ENCODE data around the gene HS6ST2. TPM values are rescaled to one million over a fixed set of nuclear protein-coding genes. Genes with fewer than 3 reads are reported as not detected.

Gene HS6ST2
- total RNA-seq, 4 donors from 2014 or later: 0.21 to 0.30 (median 0.24) TPM; not detected in 1

- no peak for DNase-seq (ENCODE audit: low spot score in 2 of 2)
- Histone ChIP-seq H3K27ac (no peak overlapping the region), H3K9me3 (no peaks in the 10 kb centered on the region), H3K27me3 (no peaks in the 10 kb centered on the region), H3K36me3 (no peaks in the 10 kb centered on the region), H3K4me1 (no peaks in the 10 kb centered on the region), H3K4me3 (no peak overlapping the region)
- WGBS: 56% methylated on average over 5 of the region's 5 CpGs
- TF ChIP-seq POLR2AphosphoS5 (IDR thresholded peaks at IDR 0.05) (no peak), EP300 (IDR thresholded peaks at IDR 0.05) (no peak), POLR2A (IDR thresholded peaks at IDR 0.05) (no peak)
- TF ChIP-seq, protein P1, sequence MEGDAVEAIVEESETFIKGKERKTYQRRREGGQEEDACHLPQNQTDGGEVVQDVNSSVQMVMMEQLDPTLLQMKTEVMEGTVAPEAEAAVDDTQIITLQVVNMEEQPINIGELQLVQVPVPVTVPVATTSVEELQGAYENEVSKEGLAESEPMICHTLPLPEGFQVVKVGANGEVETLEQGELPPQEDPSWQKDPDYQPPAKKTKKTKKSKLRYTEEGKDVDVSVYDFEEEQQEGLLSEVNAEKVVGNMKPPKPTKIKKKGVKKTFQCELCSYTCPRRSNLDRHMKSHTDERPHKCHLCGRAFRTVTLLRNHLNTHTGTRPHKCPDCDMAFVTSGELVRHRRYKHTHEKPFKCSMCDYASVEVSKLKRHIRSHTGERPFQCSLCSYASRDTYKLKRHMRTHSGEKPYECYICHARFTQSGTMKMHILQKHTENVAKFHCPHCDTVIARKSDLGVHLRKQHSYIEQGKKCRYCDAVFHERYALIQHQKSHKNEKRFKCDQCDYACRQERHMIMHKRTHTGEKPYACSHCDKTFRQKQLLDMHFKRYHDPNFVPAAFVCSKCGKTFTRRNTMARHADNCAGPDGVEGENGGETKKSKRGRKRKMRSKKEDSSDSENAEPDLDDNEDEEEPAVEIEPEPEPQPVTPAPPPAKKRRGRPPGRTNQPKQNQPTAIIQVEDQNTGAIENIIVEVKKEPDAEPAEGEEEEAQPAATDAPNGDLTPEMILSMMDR (IDR thresholded peaks at IDR 0.05): no peak
Measured at GRCh38 chrX:132837967-132838366, 120.5 kb downstream of the HS6ST2 start.

- H3K36me3 ChIP-seq: no peaks in the 10 kb centered on the region
- H3K4me1 ChIP-seq: no peaks in the 10 kb centered on the region
- TF ChIP-seq EP300 (IDR thresholded peaks at IDR 0.05) (no peak), POLR2AphosphoS5 (IDR thresholded peaks at IDR 0.05) (no peak), POLR2A (IDR thresholded peaks at IDR 0.05) (no peak)
- TF ChIP-seq, protein P1 (IDR thresholded peaks at IDR 0.05): no peak
- no peaks in the 10 kb centered on the region for H3K27me3 ChIP-seq
- H3K27ac ChIP-seq: no peak overlapping the region
- WGBS: 58% methylated on average over 3 of the region's 3 CpGs
- H3K4me3 ChIP-seq: no peak overlapping the region
- no peak for DNase-seq (ENCODE audit: low spot score in 2 of 2)
- no peaks in the 10 kb centered on the region for H3K9me3 ChIP-seq
Measured at GRCh38 chrX:132837126-132837525, 121.3 kb downstream of the HS6ST2 start.

DNA sequence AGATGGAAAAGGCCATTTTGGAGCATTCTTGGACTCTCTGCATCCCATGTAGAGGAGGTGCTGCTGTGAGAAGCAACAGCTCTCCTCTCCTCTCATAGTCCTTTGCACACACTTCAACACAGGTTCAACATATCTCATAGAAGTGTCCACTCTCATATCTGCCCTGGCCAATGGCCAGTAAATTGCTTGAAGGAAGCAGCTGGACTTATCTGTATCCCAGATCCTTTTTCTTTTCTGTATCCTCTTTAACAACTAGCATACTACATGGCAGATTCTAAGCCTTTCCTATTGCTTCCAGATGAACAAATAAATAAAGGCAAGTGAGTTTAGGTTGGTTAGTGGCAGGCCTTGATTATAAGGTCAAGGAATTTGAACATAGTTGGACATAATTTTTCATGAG lies 122.0 kb downstream of the HS6ST2 start:
- Histone ChIP-seq H3K27ac (no peak overlapping the region), H3K27me3 (no peaks in the 10 kb centered on the region), H3K9me3 (no peaks in the 10 kb centered on the region), H3K4me1 (no peaks in the 10 kb centered on the region), H3K36me3 (no peaks in the 10 kb centered on the region), H3K4me3 (no peak overlapping the region)
- DNase-seq (ENCODE audit: low spot score in 2 of 2): no peak
- TF ChIP-seq POLR2AphosphoS5 (IDR thresholded peaks at IDR 0.05) (no peak), EP300 (IDR thresholded peaks at IDR 0.05) (no peak), POLR2A (IDR thresholded peaks at IDR 0.05) (no peak)
- TF ChIP-seq, protein P1 (IDR thresholded peaks at IDR 0.05): no peak

- Histone ChIP-seq H3K27ac (no peak overlapping the region), H3K4me3 (no peak overlapping the region), H3K36me3 (no peaks in the 10 kb centered on the region), H3K27me3 (no peaks in the 10 kb centered on the region), H3K4me1 (no peaks in the 10 kb centered on the region), H3K9me3 (no peaks in the 10 kb centered on the region)
- WGBS: 50% methylated on average over 1 of the region's 1 CpG
- DNase-seq (ENCODE audit: low spot score in 2 of 2): no peak
- TF ChIP-seq EP300 (IDR thresholded peaks at IDR 0.05) (no peak), POLR2A (IDR thresholded peaks at IDR 0.05) (no peak), POLR2AphosphoS5 (IDR thresholded peaks at IDR 0.05) (no peak)
- TF ChIP-seq, protein P1 (IDR thresholded peaks at IDR 0.05): no peak
Measured at GRCh38 chrX:132834741-132835140, 123.7 kb downstream of the HS6ST2 start.

DNA sequence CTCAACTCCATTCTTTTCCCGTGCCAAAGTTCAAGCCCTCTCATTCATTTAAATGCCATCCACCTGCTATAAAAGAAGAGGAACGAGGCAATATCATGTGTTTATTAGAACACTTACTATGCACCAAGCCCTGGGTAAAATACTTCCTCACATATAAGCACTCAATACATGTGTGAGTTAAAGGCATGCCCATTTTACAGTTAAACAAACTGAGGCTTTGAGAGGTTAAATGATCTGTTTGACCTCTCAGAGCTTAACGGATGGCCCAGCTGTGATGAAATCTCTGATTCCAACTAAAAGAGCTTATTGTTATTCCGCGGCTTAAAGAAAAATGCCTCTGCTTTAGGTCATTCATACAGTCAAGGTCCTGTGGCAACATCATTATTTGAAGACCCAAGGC lies 124.3 kb downstream of the HS6ST2 start:
- WGBS: 74% methylated on average over 5 of the region's 5 CpGs
- TF ChIP-seq POLR2AphosphoS5 (IDR thresholded peaks at IDR 0.05): no peak
- TF ChIP-seq EP300 (IDR thresholded peaks at IDR 0.05): no peak
- TF ChIP-seq POLR2A (IDR thresholded peaks at IDR 0.05): no peak
- TF ChIP-seq, protein P1 (IDR thresholded peaks at IDR 0.05): no peak
- H3K36me3 ChIP-seq: no peaks in the 10 kb centered on the region
- H3K9me3 ChIP-seq: no peaks in the 10 kb centered on the region
- no peaks in the 10 kb centered on the region for H3K27me3 ChIP-seq
- no peaks in the 10 kb centered on the region for H3K4me1 ChIP-seq
- no peak overlapping the region for H3K4me3 ChIP-seq
- no peak overlapping the region for H3K27ac ChIP-seq
- DNase-seq (ENCODE audit: low spot score in 2 of 2): no peak
